Trophoblast cell (in vitro differentiated cells and primary cell): ENCODE data around the gene SIRPB1. TPM values are rescaled to one million over a fixed set of nuclear protein-coding genes. Genes with fewer than 3 reads are reported as not detected.

Experiments
- DNase-seq, 2 donors: peaks; one replicate each; pipeline ENCODE4 v3.0.0-alpha.2; 2016
- H2AFZ ChIP-seq: 2 replicates; pipeline ENCODE4 v1.6.1; 2013; ENCODE audit warnings: low read length, moderate library complexity, mild to moderate bottlenecking; ENCODE audit not compliant: insufficient read depth, poor library complexity
- H2AK5ac ChIP-seq: 2 replicates; pipeline ENCODE4 v1.6.1; 2013; ENCODE audit warnings: mild to moderate bottlenecking, low read length
- H2BK120ac ChIP-seq: 2 replicates; pipeline ENCODE4 v1.6.1; 2013; ENCODE audit warnings: low read length, mild to moderate bottlenecking, moderate library complexity; ENCODE audit not compliant: insufficient read depth, poor library complexity
- H2BK12ac ChIP-seq: 2 replicates; pipeline ENCODE4 v1.6.1; 2013; ENCODE audit warnings: mild to moderate bottlenecking, low read length, moderate library complexity
- H2BK5ac ChIP-seq: 2 replicates; pipeline ENCODE4 v1.6.1; 2013; ENCODE audit warnings: low read length, low read depth, moderate library complexity, mild to moderate bottlenecking; ENCODE audit not compliant: poor library complexity
- H3K14ac ChIP-seq: 2 replicates; pipeline ENCODE4 v1.6.1; 2013; ENCODE audit warnings: mild to moderate bottlenecking, low read length
- H3K18ac ChIP-seq: 2 replicates; pipeline ENCODE4 v1.6.1; 2013; ENCODE audit warnings: mild to moderate bottlenecking, low read length
- H3K23ac ChIP-seq: 2 replicates; pipeline ENCODE4 v1.6.1; 2013; ENCODE audit warnings: low read length
- H3K27ac ChIP-seq: 2 replicates; pipeline ENCODE4 v1.5.1; 2013; ENCODE audit warnings: low read depth, mild to moderate bottlenecking, inconsistent platforms, low read length, moderate library complexity
- H3K27me3 ChIP-seq: 2 replicates; pipeline ENCODE4 v1.6.1; 2013; ENCODE audit warnings: inconsistent platforms, mild to moderate bottlenecking, low read length, moderate library complexity; ENCODE audit not compliant: insufficient read depth
- H3K36me3 ChIP-seq, 2 experiments: 1 replicate in 1 of 2; 2 replicates in 1 of 2; pipeline ENCODE4 v1.6.1; 2013; ENCODE audit warnings: low read length in 2 of 2, mild to moderate bottlenecking in 2 of 2, moderate library complexity in 1 of 2; ENCODE audit not compliant: insufficient read depth in 2 of 2, control insufficient read depth in 1 of 2
- H3K4ac ChIP-seq: 2 replicates; pipeline ENCODE4 v1.6.1; 2013; ENCODE audit warnings: low read depth, mild to moderate bottlenecking, low read length, moderate library complexity
- H3K4me1 ChIP-seq, 2 experiments: 1 replicate in 1 of 2; 2 replicates in 1 of 2; pipeline ENCODE4 v1.6.1; 2013; ENCODE audit warnings: low read length in 2 of 2, mild to moderate bottlenecking in 2 of 2, moderate library complexity in 1 of 2; ENCODE audit not compliant: insufficient read depth in 2 of 2, control insufficient read depth in 1 of 2
- H3K4me2 ChIP-seq: 2 replicates; pipeline ENCODE4 v1.6.1; 2013; ENCODE audit warnings: inconsistent platforms, mild to moderate bottlenecking, low read length, moderate library complexity
- H3K4me3 ChIP-seq: 2 replicates; pipeline ENCODE4 v1.5.1; 2013; ENCODE audit warnings: mild to moderate bottlenecking, low read depth, low read length, inconsistent platforms
- H3K79me1 ChIP-seq: one replicate; pipeline ENCODE4 v1.6.1; 2013; ENCODE audit warnings: low read length
- H3K79me2 ChIP-seq: 2 replicates; pipeline ENCODE4 v1.6.1; 2013; ENCODE audit warnings: low read length, mild to moderate bottlenecking; ENCODE audit not compliant: control insufficient read depth, insufficient read depth, poor library complexity
- H3K9ac ChIP-seq: 2 replicates; pipeline ENCODE4 v1.6.1; 2013; ENCODE audit warnings: mild to moderate bottlenecking, low read length
- H3K9me3 ChIP-seq: 2 replicates; pipeline ENCODE4 v1.6.1; 2013; ENCODE audit warnings: low read depth, mild to moderate bottlenecking, control low read depth, inconsistent platforms, low read length; ENCODE audit not compliant: insufficient read depth
- H4K12ac ChIP-seq: 2 replicates; pipeline ENCODE4 v1.6.1; 2013; ENCODE audit warnings: low read depth, mild to moderate bottlenecking, low read length, moderate library complexity
- H4K8ac ChIP-seq: 2 replicates; pipeline ENCODE4 v1.6.1; 2013; ENCODE audit warnings: low read depth, mild to moderate bottlenecking, low read length, moderate library complexity
- H4K91ac ChIP-seq: one replicate; pipeline ENCODE4 v1.6.1; 2013; ENCODE audit warnings: low read depth, mild to moderate bottlenecking, low read length, moderate library complexity
- WGBS: extraction: QIAGEN DNeasy Blood & Tissue Kit; methylation state at CpG from one replicate; pipeline ENCODE4 v1.1.7; 2013; ENCODE audit warnings: missing lambda C conversion rate; ENCODE audit not compliant: insufficient read length, insufficient coverage; ENCODE audit errors: extremely low coverage; 5-methylcytosine and 5-hydroxymethylcytosine counted together
- polyA plus RNA-seq: library from polyadenylated mRNA; stranded (reverse); fragments of 200-250 nt; gene quantifications from 2 replicates; pipeline ENCODE4 v1.2.3, GENCODE V29; 2013

The SIRPB1 gene
- 0.14 and 0.31 TPM in 2 replicates for polyA plus RNA-seq

DNA sequence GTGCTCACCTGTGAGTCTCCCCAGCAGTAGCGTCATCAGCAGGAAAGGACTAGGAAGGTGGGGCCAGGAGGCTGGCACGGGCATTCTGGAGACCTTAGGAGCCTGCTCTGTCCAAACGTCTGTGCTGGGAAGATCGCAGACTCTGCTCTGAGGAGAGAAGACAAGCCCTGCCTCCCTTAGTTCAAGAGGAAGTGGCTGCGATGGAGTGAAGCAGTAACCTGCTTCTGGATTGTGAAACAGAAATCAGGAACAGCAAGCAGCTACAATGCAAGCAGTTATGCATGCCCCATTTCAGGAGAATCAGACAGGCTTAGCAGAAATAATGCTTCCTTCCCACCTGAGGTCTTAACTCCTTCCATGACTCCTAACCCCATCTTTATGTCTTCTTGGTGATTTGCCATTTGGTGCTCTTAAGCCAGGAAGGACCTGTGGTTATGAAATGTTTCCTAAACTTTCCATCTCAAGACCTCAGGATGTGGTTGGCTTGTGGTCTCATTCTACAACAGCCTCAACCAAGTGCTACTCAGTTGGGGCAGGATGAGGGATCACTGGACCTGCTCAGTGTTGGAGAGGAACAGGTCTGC, at the start of gene SIRPB1:
TSS of gene SIRPB1 (minus strand) at position 149 of the 584 bp plus-strand sequence. CDS start at position 84, 65 bp downstream.
- Histone ChIP-seq H2BK120ac (no peak within 1 kb of the TSS), H4K8ac (no peak within 1 kb of the TSS), H3K4me1 (no peaks in the 10 kb centered on the region), H3K23ac (no peak within 1 kb of the TSS), H3K9me3 (peaks cover 4% of the 10 kb centered on the region), H3K4ac (no peak within 1 kb of the TSS), H4K91ac (no peak within 1 kb of the TSS), H3K36me3 (no peaks in the 10 kb centered on the region), H3K4me2 (no peak within 1 kb of the TSS), H3K79me1 (no peaks in the 10 kb centered on the region), H2BK5ac (no peak within 1 kb of the TSS), H3K14ac (no peak within 1 kb of the TSS), H3K27ac (no peak within 1 kb of the TSS), H3K79me2 (no peaks in the 10 kb centered on the region), H2BK12ac (no peak within 1 kb of the TSS), H3K9ac (no peak within 1 kb of the TSS), H3K27me3 (no peaks in the 10 kb centered on the region), H2AK5ac (no peak within 1 kb of the TSS), H3K18ac (no peak within 1 kb of the TSS), H4K12ac (no peak within 1 kb of the TSS), H3K4me3 (peak within 1 kb of the TSS; percentile 18), H2AFZ (no peak within 1 kb of the TSS)
- DNase-seq = peak in 1 of 2 donors; percentile 0
- WGBS = no CpG with 5 or more reads among the region's 5 CpGs

DNA sequence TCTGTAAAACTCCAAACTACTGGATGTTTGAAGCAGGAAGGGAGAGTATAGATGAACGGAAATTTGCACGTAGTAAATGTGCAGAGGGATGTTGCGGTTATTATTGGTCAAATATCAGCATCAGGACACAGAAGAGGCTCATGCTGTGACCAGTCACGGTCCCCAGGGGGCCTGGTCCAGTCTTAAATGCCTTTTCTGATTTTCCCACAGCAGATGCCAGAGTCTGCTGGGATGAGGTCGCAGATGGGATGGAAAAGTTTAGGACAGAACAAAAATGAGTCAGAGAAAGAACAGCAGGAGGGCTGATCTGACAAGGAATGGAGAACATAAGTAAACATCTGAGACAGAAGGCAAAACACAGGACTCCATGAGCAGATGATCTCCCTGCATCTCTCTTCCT, 49.5 kb upstream of the SIRPB1 start:
- Histone ChIP-seq H3K14ac (no peak overlapping the region), H2AK5ac (no peak overlapping the region), H3K23ac (no peak overlapping the region), H3K18ac (no peak overlapping the region), H2BK12ac (no peak overlapping the region), H4K91ac (no peak overlapping the region), H2BK5ac (no peak overlapping the region), H3K79me2 (no peaks in the 10 kb centered on the region), H3K79me1 (no peaks in the 10 kb centered on the region), H3K9me3 (peaks cover 7% of the 10 kb centered on the region), H2BK120ac (no peak overlapping the region), H3K27ac (no peak overlapping the region), H4K8ac (no peak overlapping the region), H2AFZ (no peak overlapping the region), H3K4ac (no peak overlapping the region), H3K4me2 (no peak overlapping the region), H3K4me1 (no peaks in the 10 kb centered on the region), H4K12ac (no peak overlapping the region), H3K27me3 (no peaks in the 10 kb centered on the region), H3K4me3 (no peak overlapping the region), H3K9ac (no peak overlapping the region), H3K36me3 (no peaks in the 10 kb centered on the region)
- WGBS = no CpG with 5 or more reads among the region's 5 CpGs
- no peak for DNase-seq

DNA sequence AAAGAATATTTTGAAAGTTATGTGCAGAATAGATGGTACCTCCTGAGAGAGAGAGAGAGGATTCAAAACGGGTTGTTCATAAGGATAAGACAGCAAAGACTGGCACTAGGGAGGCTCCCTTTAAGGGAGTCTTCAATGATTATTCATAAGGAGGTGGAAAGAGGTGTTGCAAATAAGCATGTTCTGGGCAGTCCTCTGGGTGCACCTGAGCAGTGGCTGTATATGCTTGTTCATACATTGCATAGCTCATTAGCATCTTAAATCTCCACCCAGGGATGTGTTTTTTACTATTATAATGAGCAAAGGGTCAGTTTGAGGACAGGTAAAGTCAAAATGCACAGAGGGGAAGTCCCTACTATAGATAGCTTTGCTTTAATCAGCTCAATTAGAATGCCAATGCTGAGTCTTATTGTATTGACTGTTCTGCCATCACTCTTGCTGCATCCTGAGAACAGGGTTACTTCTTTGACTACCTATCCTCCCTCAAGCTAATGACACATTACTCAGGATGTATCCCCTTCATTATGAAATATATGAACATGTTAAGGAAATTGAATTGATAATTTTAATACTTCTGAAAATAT, 47.8 kb upstream of the SIRPB1 start:
- Histone ChIP-seq H3K4me1 (no peaks in the 10 kb centered on the region), H2BK5ac (no peak overlapping the region), H3K9me3 (peaks cover 7% of the 10 kb centered on the region), H3K79me2 (no peaks in the 10 kb centered on the region), H2BK12ac (no peak overlapping the region), H2AK5ac (no peak overlapping the region), H2AFZ (no peak overlapping the region), H3K36me3 (no peaks in the 10 kb centered on the region), H3K14ac (no peak overlapping the region), H4K8ac (no peak overlapping the region), H3K4me3 (no peak overlapping the region), H3K27me3 (no peaks in the 10 kb centered on the region), H3K18ac (no peak overlapping the region), H3K79me1 (no peaks in the 10 kb centered on the region), H3K27ac (no peak overlapping the region), H4K91ac (no peak overlapping the region), H3K4me2 (no peak overlapping the region), H3K9ac (no peak overlapping the region), H3K4ac (no peak overlapping the region), H4K12ac (no peak overlapping the region), H3K23ac (no peak overlapping the region), H2BK120ac (no peak overlapping the region)
- DNase-seq = no peak
- no CpG with 5 or more reads among the region's 1 CpG for WGBS

DNA sequence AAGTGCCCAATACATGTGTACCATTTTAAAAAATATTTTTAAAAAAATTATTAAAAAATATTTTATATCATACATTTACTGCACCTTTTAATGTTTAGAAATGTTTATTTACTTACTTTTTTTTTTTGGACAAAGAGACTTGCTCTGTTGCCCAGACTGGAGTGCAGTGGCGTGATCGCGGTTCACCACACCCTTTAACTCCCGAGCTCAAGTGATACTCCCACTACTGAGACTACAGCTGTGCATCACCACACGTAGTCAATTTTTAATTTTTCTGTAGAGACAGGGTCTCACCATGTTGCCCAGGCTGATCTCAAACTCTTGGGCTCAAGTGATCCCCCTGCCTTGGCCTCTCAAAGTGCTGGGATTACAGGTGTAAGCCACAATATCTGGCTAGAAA, 47.0 kb upstream of the SIRPB1 start:
- Histone ChIP-seq H2BK5ac (no peak overlapping the region), H3K23ac (no peak overlapping the region), H4K12ac (no peak overlapping the region), H3K27me3 (no peaks in the 10 kb centered on the region), H3K79me1 (no peaks in the 10 kb centered on the region), H4K91ac (no peak overlapping the region), H2BK12ac (no peak overlapping the region), H3K4ac (no peak overlapping the region), H3K27ac (no peak overlapping the region), H2AFZ (no peak overlapping the region), H2BK120ac (no peak overlapping the region), H3K9me3 (peaks cover 7% of the 10 kb centered on the region), H3K4me2 (no peak overlapping the region), H2AK5ac (no peak overlapping the region), H3K36me3 (no peaks in the 10 kb centered on the region), H3K4me3 (no peak overlapping the region), H3K9ac (no peak overlapping the region), H4K8ac (no peak overlapping the region), H3K18ac (no peak overlapping the region), H3K4me1 (no peaks in the 10 kb centered on the region), H3K14ac (no peak overlapping the region), H3K79me2 (no peaks in the 10 kb centered on the region)
- no CpG with 5 or more reads among the region's 5 CpGs for WGBS
- DNase-seq = no peak
